Adrenal gland (tissue), 19 donors: Measurements from ENCODE around the gene OR2G3. TPM values are rescaled to one million over a fixed set of nuclear protein-coding genes. Genes with fewer than 3 reads are reported as not detected.

Experiments used
- DNase-seq, 7 donors: peaks; one replicate each; pipeline ENCODE4 v3.0.0-alpha.2; 2019 to 2020
- H3K27ac ChIP-seq, 5 donors: fragments of 200-600 bp; sonication (generic) in 4 of 5; 1 replicate in 3 of 5; 2 replicates in 2 of 5; pipeline versions ENCODE4 v1.5.1 to v1.8.0; 2016 to 2020; ENCODE audit warnings: mild to moderate bottlenecking in 1 of 5
- H3K27me3 ChIP-seq: fragments of 200-600 bp; 2 replicates; pipeline ENCODE4 v1.8.0; 2021
- H3K36me3 ChIP-seq, 2 donors: fragments of 200-600 bp; replicated peaks in 1 of 2; 1 replicate in 1 of 2; 2 replicates in 1 of 2; pipeline versions ENCODE4 v1.5.1 to v1.8.0; 2018 to 2022
- H3K4me1 ChIP-seq, 2 donors: fragments of 200-600 bp; replicated peaks in 1 of 2; 1 replicate in 1 of 2; 2 replicates in 1 of 2; pipeline versions ENCODE4 v1.5.1 to v1.8.0; 2018 to 2021
- H3K4me3 ChIP-seq, 4 donors: fragments of 200-600 bp; sonication (generic) in 3 of 4; one replicate each; pipeline ENCODE4 v1.5.1; 2016 to 2018
- H3K9me3 ChIP-seq, 3 donors: fragments of 200-600 bp; sonication (generic) in 1 of 3; replicated peaks in 1 of 3; 1 replicate in 2 of 3; 2 replicates in 1 of 3; pipeline versions ENCODE4 v1.5.1 to v1.8.0; 2016 to 2021
- CTCF ChIP-seq, 6 experiments: fragments of 450-650 bp in 4 of 6; fragments of 200-600 bp in 2 of 6; sonication (generic) in 1 of 6; IDR thresholded peaks; 1 replicate in 5 of 6; 2 replicates in 1 of 6; pipeline versions ENCODE4 v1.5.1 to v1.8.0; 2016 to 2021; ENCODE audit warnings: antibody characterized with exemption in 6 of 6, mild to moderate bottlenecking in 2 of 6, moderate library complexity in 1 of 6
- POLR2A ChIP-seq, 2 donors: fragments of 450-650 bp; IDR thresholded peaks; one replicate each; pipeline ENCODE4 v1.6.1; 2017; ENCODE audit warnings: antibody characterized with exemption in 2 of 2, mild to moderate bottlenecking in 2 of 2, moderate library complexity in 1 of 2
- WGBS, 4 donors: extraction: QIAGEN DNeasy Blood & Tissue Kit in 2 of 4; methylation state at CpG; one replicate each; pipeline versions ENCODE4 v1.1.5 to v1.1.7; 2013 to 2017; 5-methylcytosine and 5-hydroxymethylcytosine counted together
- intact Hi-C, 2 donors: fragments of 100-400 bp; cut with DNase I; formaldehyde crosslinking; loops; one replicate each; pipeline versions ENCODE4 v1.14.1 to v1.15.0; 2022 to 2023
- long read RNA-seq, 10 donors: library from polyadenylated mRNA in 3 of 10; unstranded in 2 of 10; stranded (forward) in 1 of 10; transcript quantifications; one replicate each; pipeline ENCODE4 v2.0.0 and lab custom pipeline, GENCODE V29; 2021 to 2026
- polyA plus RNA-seq, 3 donors: library from polyadenylated mRNA; stranded (reverse); fragments of 200-250 nt in 2 of 3; fragments of 350-450 nt in 1 of 3; fragmentation: Illumina TruSeq in 1 of 3; extraction: RNeasy Lipid Tissue Mini Kit (QIAGEN cat#74804) in 1 of 3; gene quantifications; one replicate each; pipeline ENCODE4 v1.2.3, GENCODE V29; 2013 to 2014
- total RNA-seq, 9 donors: library from RNA; depleted of rRNA in 4 of 9; stranded (reverse); fragments of >200 nt in 4 of 9; fragments of 120-200 nt in 1 of 9; fragmentation: NEBNext Ultra II Directional in 1 of 9; extraction: Animal tissue kit (Norgen Biotek cat#: 25700) in 1 of 9; gene quantifications; one replicate each; pipeline versions ENCODE4 v1.1.0 to v1.2.4, GENCODE V29; 2013 to 2023
- donor health status: healthy with polysubstance abuse.
- donor health status: Bipolar disorder and iron deficiency.
- donor health status: DM: yes; HTN: yes; CAD: no.
- donor health status: DM: no; HTN: no; CAD: no.
- donor health status: DM: no; HTN: no; CAD: no.
- donor health status: DM: yes; HTN: yes; CAD: no.

Gene OR2G3
- not detected for total RNA-seq
- polyA plus RNA-seq: not detected
- long read RNA-seq, donor 1: 0 reads
- long read RNA-seq, donor 2: 0 reads
- long read RNA-seq, donor 3: 0 reads
- long read RNA-seq, donor 4: 0 reads
- long read RNA-seq, donor 5: 0 reads
- long read RNA-seq, donor 6: 0 reads
- long read RNA-seq, donor 7: 0 reads
- long read RNA-seq, donor 8: 0 reads
- long read RNA-seq, donor 9: 0 reads
- long read RNA-seq, donor 10: 0 reads

GRCh38 chr1:247605286-247605685 is at the start of gene OR2G3:
TSS of gene OR2G3 (plus strand) at chr1:247605586. CDS start at chr1:247605586, 0 bp downstream.
- H3K27ac ChIP-seq: no peak within 1 kb of the TSS
- WGBS, 4 donors: 58 to 74% (median 68%) methylated on average over 2 of the region's 2 CpGs
- TF ChIP-seq POLR2A (IDR thresholded peaks at IDR 0.05) (no peak), CTCF (IDR thresholded peaks at IDR 0.05) (no peak)
- H3K36me3 ChIP-seq: no peaks in the 10 kb centered on the region
- no peak for DNase-seq
- H3K4me1 ChIP-seq: no peaks in the 10 kb centered on the region
- H3K27me3 ChIP-seq: no peaks in the 10 kb centered on the region
- no peaks in the 10 kb centered on the region for H3K9me3 ChIP-seq
- no peak within 1 kb of the TSS for H3K4me3 ChIP-seq
- intact Hi-C loops: no loop called here

GRCh38 chr1:247557926-247558674 is 47.3 kb upstream of the OR2G3 start:
- Histone ChIP-seq H3K36me3 (no peaks in the 10 kb centered on the region), H3K4me1 (no peaks in the 10 kb centered on the region), H3K4me3 (no peak overlapping the region), H3K27ac (no peak overlapping the region), H3K27me3 (no peaks in the 10 kb centered on the region), H3K9me3 (no peaks in the 10 kb centered on the region)
- TF ChIP-seq CTCF (IDR thresholded peaks at IDR 0.05): no peak
- no peak for TF ChIP-seq POLR2A (IDR thresholded peaks at IDR 0.05)
- intact Hi-C loops: no loop called here
- 65 to 84% (median 77%) methylated on average over 2 of the region's 2 CpGs for WGBS, 4 donors
- DNase-seq: no peak

GRCh38 chr1:247561711-247562110 is 43.7 kb upstream of the OR2G3 start:
- H3K27me3 ChIP-seq: no peaks in the 10 kb centered on the region
- no peaks in the 10 kb centered on the region for H3K36me3 ChIP-seq
- WGBS, 4 donors: 68 to 75% (median 72%) methylated on average over 10 of the region's 10 CpGs
- no peaks in the 10 kb centered on the region for H3K4me1 ChIP-seq
- no peaks in the 10 kb centered on the region for H3K9me3 ChIP-seq
- H3K4me3 ChIP-seq: no peak overlapping the region
- intact Hi-C loops: no loop called here
- DNase-seq: no peak
- H3K27ac ChIP-seq: no peak overlapping the region
- TF ChIP-seq POLR2A (IDR thresholded peaks at IDR 0.05) (no peak), CTCF (IDR thresholded peaks at IDR 0.05) (no peak)

GRCh38 chr1:247562198-247562597 is 43.2 kb upstream of the OR2G3 start:
- TF ChIP-seq CTCF (IDR thresholded peaks at IDR 0.05): no peak
- TF ChIP-seq POLR2A (IDR thresholded peaks at IDR 0.05): no peak
- no peaks in the 10 kb centered on the region for H3K9me3 ChIP-seq
- no peak overlapping the region for H3K27ac ChIP-seq
- H3K36me3 ChIP-seq: no peaks in the 10 kb centered on the region
- H3K27me3 ChIP-seq: no peaks in the 10 kb centered on the region
- no peak for DNase-seq
- 58 to 61% (median 59%) methylated on average over 9 of the region's 9 CpGs for WGBS, 4 donors
- H3K4me1 ChIP-seq: no peaks in the 10 kb centered on the region
- intact Hi-C loops: no loop called here
- H3K4me3 ChIP-seq: no peak overlapping the region
